Body of pancreas (tissue), 4 donors: ENCODE data around the gene SRGAP1. TPM values are rescaled to one million over a fixed set of nuclear protein-coding genes. Genes with fewer than 3 reads are reported as not detected.

Experiments used
- ATAC-seq: fragments of 150-250 bp; one replicate; pipeline ENCODE4 v1.9.1; 2016
- DNase-seq, 4 donors: peaks; one replicate each; pipeline ENCODE4 v3.0.0-alpha.2; 2019
- H3K27ac ChIP-seq, 4 donors: fragments of 200-600 bp; sonication (generic); 1 replicate in 3 of 4; 2 replicates in 1 of 4; pipeline versions ENCODE4 v1.5.1 to v1.6.1; 2016 to 2019; ENCODE audit warnings: mild to moderate bottlenecking in 1 of 4, mixed read lengths in 1 of 4, moderate library complexity in 1 of 4
- H3K27me3 ChIP-seq, 2 donors: fragments of 200-600 bp; sonication (generic); one replicate each; pipeline ENCODE4 v1.6.0; 2016; ENCODE audit warnings: mild to moderate bottlenecking in 1 of 2
- H3K36me3 ChIP-seq, 2 donors: fragments of 200-600 bp; sonication (generic); replicated peaks in 1 of 2; 2 replicates each; pipeline ENCODE4 v1.5.1; 2016; ENCODE audit warnings: low read depth in 2 of 2; ENCODE audit not compliant: insufficient read depth in 1 of 2
- H3K4me1 ChIP-seq: fragments of 200-600 bp; sonication (generic); one replicate; pipeline ENCODE4 v1.6.0; 2016
- H3K4me3 ChIP-seq, 2 donors: fragments of 200-600 bp; sonication (generic); 1 replicate in 1 of 2; 2 replicates in 1 of 2; pipeline ENCODE4 v1.5.1; 2016 to 2019
- H3K9me3 ChIP-seq, 3 donors: fragments of 200-600 bp; sonication (generic); 1 replicate in 2 of 3; 2 replicates in 1 of 3; pipeline ENCODE4 v1.5.1; 2016
- CTCF ChIP-seq, 7 experiments: fragments of 450-650 bp in 4 of 7; fragments of 200-600 bp in 3 of 7; sonication (generic) in 3 of 7; IDR thresholded peaks; one replicate each; pipeline ENCODE4 v1.5.1; 2016 to 2019; ENCODE audit warnings: antibody characterized with exemption in 7 of 7
- POLR2A ChIP-seq, 3 donors: fragments of 450-650 bp; IDR thresholded peaks; one replicate each; pipeline ENCODE4 v1.6.1; 2016; ENCODE audit warnings: antibody characterized with exemption in 3 of 3, mild to moderate bottlenecking in 2 of 3
- WGBS, 2 donors: methylation state at CpG; one replicate each; pipeline ENCODE4 v1.1.5; 2017; 5-methylcytosine and 5-hydroxymethylcytosine counted together
- intact Hi-C: fragments of 100-400 bp; cut with DNase I; formaldehyde crosslinking; loops from one replicate; pipeline ENCODE4 v1.15.1; 2023
- total RNA-seq, 2 donors: library from RNA; depleted of rRNA; stranded (reverse); fragments of >200 nt; gene quantifications; one replicate each; pipeline ENCODE4 v1.1.0, GENCODE V29; 2016

The SRGAP1 gene
- total RNA-seq, 2 donors from 2014 or later: 8.8 to 14.8 TPM

DNA sequence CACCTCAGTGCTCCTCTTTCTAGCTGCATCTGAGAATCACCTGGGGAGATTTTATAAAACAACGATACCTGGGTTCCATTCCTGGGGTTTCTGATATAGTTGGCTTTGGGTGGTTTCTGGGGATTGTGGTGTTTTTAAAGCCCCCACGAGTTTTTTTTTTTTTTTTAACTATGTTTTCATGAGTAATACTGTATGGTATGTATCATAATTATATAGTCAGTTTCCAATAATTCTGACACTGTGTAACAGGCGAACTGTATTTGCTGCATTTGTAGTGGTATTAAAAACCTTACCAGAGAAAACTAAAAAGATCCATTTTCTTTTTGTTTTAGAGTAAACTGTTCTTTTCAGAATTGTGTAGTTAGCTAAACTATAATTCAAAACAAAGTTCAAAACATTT, 84.9 kb downstream of the SRGAP1 start:
- H3K27me3 ChIP-seq: no peaks in the 10 kb centered on the region
- DNase-seq (no peak), ATAC-seq (no peak)
- no peaks in the 10 kb centered on the region for H3K36me3 ChIP-seq
- TF ChIP-seq CTCF (IDR thresholded peaks at IDR 0.05): no peak
- no peak for TF ChIP-seq POLR2A (IDR thresholded peaks at IDR 0.05)
- no peak overlapping the region for H3K4me3 ChIP-seq
- no peaks in the 10 kb centered on the region for H3K4me1 ChIP-seq
- 78 to 81% methylated on average over 3 of the region's 3 CpGs for WGBS, 2 donors
- H3K9me3 ChIP-seq: no peaks in the 10 kb centered on the region
- intact Hi-C loops: no loop called here
- no peak overlapping the region for H3K27ac ChIP-seq

DNA sequence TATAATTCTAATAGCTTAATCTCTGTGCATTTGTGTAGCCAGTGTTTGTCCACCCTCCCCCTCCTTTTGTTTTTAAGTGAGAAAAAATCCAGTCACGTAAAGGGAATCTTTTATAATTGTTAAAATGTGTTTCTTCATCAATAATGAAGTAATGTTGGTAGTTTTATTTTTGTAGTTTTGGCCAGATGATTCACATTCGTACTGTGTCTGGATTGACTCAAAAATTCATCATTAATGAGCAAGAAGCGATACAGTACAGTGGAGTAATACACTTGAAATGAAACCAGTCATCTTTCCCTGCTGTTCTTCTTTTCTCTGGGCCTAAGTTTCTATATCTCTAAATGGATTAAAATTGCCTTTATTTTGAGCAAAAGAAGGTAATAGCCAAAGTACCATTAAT, 86.5 kb downstream of the SRGAP1 start:
- Histone ChIP-seq H3K27me3 (no peaks in the 10 kb centered on the region), H3K27ac (no peak overlapping the region), H3K4me1 (no peaks in the 10 kb centered on the region), H3K9me3 (no peaks in the 10 kb centered on the region), H3K4me3 (no peak overlapping the region), H3K36me3 (no peaks in the 10 kb centered on the region)
- 83 to 89% methylated on average over 3 of the region's 3 CpGs for WGBS, 2 donors
- DNase-seq: no peak
- TF ChIP-seq CTCF (IDR thresholded peaks at IDR 0.05): no peak
- TF ChIP-seq POLR2A (IDR thresholded peaks at IDR 0.05): no peak
- intact Hi-C loops: no loop called here
- no peak for ATAC-seq

- H3K27ac ChIP-seq: no peak overlapping the region
- ATAC-seq (no peak), DNase-seq (no peak)
- intact Hi-C loops: no loop called here
- WGBS, 2 donors: 69 to 79% methylated on average over 1 of the region's 1 CpG
- no peaks in the 10 kb centered on the region for H3K36me3 ChIP-seq
- H3K27me3 ChIP-seq: no peaks in the 10 kb centered on the region
- H3K9me3 ChIP-seq: no peaks in the 10 kb centered on the region
- TF ChIP-seq POLR2A (IDR thresholded peaks at IDR 0.05): no peak
- no peak for TF ChIP-seq CTCF (IDR thresholded peaks at IDR 0.05)
- H3K4me3 ChIP-seq: no peak overlapping the region
- H3K4me1 ChIP-seq: no peaks in the 10 kb centered on the region
Observed at GRCh38 chr12:63931703-63932102, 87.2 kb downstream of the SRGAP1 start.

DNA sequence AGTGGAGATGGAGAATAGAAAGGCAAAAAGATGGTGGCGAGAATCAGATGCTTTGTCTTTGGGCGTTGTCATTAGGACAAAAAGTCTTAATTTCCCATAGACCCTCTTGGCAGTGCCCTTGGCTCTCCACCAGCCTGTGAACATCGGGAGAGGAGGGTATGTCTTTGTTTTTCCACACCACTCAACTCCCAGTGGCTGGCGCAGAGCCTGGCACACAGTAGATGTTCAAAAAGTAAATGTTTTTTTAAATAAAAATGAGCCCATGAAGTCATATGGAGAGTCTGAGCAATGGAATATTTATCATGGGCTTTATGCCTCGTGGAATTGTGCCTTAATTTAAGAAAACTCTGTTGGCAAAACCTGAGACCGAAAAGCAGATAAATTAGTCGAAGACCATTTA, 90.4 kb downstream of the SRGAP1 start:
- Histone ChIP-seq H3K27ac (no peak overlapping the region), H3K36me3 (no peaks in the 10 kb centered on the region), H3K4me3 (no peak overlapping the region), H3K9me3 (no peaks in the 10 kb centered on the region), H3K4me1 (no peaks in the 10 kb centered on the region), H3K27me3 (no peaks in the 10 kb centered on the region)
- WGBS, 2 donors: 80 to 83% methylated on average over 7 of the region's 7 CpGs
- intact Hi-C loops: no loop called here
- TF ChIP-seq CTCF (IDR thresholded peaks at IDR 0.05) (no peak), POLR2A (IDR thresholded peaks at IDR 0.05) (no peak)
- ATAC-seq (no peak), DNase-seq (no peak)

GRCh38 chr12:63935361-63935760, 90.9 kb downstream of the SRGAP1 start:
- H3K9me3 ChIP-seq: no peaks in the 10 kb centered on the region
- DNase-seq (no peak), ATAC-seq (no peak)
- intact Hi-C loops: no loop called here
- no peak overlapping the region for H3K4me3 ChIP-seq
- no peak overlapping the region for H3K27ac ChIP-seq
- H3K36me3 ChIP-seq: no peaks in the 10 kb centered on the region
- H3K27me3 ChIP-seq: no peaks in the 10 kb centered on the region
- TF ChIP-seq POLR2A (IDR thresholded peaks at IDR 0.05) (no peak), CTCF (IDR thresholded peaks at IDR 0.05) (no peak)
- no peaks in the 10 kb centered on the region for H3K4me1 ChIP-seq
